ENCODE measurements around the gene PHF8.

PHF8 gene

DNA sequence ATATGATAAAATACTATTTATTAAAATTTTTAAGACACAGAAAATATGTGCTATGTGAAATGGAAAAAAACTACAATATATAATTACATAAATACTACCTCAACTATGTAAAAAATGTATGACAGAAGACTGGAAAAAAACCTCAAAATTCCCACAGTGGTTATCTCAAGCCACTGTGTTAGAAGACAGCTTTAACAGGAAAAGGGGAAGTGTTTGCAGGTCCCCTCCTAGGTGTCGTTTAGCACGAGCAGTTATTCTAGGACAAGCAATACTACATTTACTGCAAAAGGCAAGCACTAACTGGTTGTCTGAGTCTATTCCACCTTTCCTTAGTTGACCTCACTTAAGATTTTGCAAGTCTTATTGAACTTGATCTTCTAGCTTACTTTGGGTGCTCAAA is 44.9 kb upstream of the PHF8 start:
- H3K27me3 ChIP-seq (ENCODE audit: insufficient read depth, poor library complexity, severe bottlenecking) = no peaks in the 10 kb centered on the region
- H3K27ac ChIP-seq (replicated peaks) = no peak overlapping the region
- DNase-seq (ENCODE audit: low read depth in 1 of 2, low spot score in 1 of 2) = no peak
- no peak overlapping the region for H3K4me3 ChIP-seq (replicated peaks; ENCODE audit: insufficient read depth, low read length)
- TF ChIP-seq SPI1 (IDR thresholded peaks at IDR 0.05; ENCODE audit: borderline replicate concordance, low read depth) = peak; percentile 65; the same call in 1 of the 2 replicates
- TF ChIP-seq POLR2AphosphoS5 (IDR thresholded peaks at IDR 0.05; ENCODE audit: low read depth) = no peak

GRCh38 chrX:54087661-54088060 is 43.4 kb upstream of the PHF8 start:
- no peak for TF ChIP-seq SPI1 (IDR thresholded peaks at IDR 0.05; ENCODE audit: borderline replicate concordance, low read depth)
- TF ChIP-seq GABPA (IDR thresholded peaks at IDR 0.05; ENCODE audit: low read depth) = no peak
- TF ChIP-seq, protein P1, sequence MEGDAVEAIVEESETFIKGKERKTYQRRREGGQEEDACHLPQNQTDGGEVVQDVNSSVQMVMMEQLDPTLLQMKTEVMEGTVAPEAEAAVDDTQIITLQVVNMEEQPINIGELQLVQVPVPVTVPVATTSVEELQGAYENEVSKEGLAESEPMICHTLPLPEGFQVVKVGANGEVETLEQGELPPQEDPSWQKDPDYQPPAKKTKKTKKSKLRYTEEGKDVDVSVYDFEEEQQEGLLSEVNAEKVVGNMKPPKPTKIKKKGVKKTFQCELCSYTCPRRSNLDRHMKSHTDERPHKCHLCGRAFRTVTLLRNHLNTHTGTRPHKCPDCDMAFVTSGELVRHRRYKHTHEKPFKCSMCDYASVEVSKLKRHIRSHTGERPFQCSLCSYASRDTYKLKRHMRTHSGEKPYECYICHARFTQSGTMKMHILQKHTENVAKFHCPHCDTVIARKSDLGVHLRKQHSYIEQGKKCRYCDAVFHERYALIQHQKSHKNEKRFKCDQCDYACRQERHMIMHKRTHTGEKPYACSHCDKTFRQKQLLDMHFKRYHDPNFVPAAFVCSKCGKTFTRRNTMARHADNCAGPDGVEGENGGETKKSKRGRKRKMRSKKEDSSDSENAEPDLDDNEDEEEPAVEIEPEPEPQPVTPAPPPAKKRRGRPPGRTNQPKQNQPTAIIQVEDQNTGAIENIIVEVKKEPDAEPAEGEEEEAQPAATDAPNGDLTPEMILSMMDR (IDR thresholded peaks at IDR 0.05; ENCODE audit: insufficient read depth, low read length) = no peak
- no peak for TF ChIP-seq POLR2AphosphoS5 (IDR thresholded peaks at IDR 0.05; ENCODE audit: low read depth)
- TF ChIP-seq, protein P2, sequence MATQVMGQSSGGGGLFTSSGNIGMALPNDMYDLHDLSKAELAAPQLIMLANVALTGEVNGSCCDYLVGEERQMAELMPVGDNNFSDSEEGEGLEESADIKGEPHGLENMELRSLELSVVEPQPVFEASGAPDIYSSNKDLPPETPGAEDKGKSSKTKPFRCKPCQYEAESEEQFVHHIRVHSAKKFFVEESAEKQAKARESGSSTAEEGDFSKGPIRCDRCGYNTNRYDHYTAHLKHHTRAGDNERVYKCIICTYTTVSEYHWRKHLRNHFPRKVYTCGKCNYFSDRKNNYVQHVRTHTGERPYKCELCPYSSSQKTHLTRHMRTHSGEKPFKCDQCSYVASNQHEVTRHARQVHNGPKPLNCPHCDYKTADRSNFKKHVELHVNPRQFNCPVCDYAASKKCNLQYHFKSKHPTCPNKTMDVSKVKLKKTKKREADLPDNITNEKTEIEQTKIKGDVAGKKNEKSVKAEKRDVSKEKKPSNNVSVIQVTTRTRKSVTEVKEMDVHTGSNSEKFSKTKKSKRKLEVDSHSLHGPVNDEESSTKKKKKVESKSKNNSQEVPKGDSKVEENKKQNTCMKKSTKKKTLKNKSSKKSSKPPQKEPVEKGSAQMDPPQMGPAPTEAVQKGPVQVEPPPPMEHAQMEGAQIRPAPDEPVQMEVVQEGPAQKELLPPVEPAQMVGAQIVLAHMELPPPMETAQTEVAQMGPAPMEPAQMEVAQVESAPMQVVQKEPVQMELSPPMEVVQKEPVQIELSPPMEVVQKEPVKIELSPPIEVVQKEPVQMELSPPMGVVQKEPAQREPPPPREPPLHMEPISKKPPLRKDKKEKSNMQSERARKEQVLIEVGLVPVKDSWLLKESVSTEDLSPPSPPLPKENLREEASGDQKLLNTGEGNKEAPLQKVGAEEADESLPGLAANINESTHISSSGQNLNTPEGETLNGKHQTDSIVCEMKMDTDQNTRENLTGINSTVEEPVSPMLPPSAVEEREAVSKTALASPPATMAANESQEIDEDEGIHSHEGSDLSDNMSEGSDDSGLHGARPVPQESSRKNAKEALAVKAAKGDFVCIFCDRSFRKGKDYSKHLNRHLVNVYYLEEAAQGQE (IDR thresholded peaks at IDR 0.05; ENCODE audit: insufficient replicate concordance, low read depth) = no peak
- Histone ChIP-seq H3K4me3 (replicated peaks; ENCODE audit: insufficient read depth, low read length) (no peak overlapping the region), H3K27ac (replicated peaks) (no peak overlapping the region), H3K27me3 (ENCODE audit: insufficient read depth, poor library complexity, severe bottlenecking) (no peaks in the 10 kb centered on the region)
- no peak for DNase-seq (ENCODE audit: low read depth in 1 of 2, low spot score in 1 of 2)

GRCh38 chrX:54085666-54086065 is 41.4 kb upstream of the PHF8 start:
- no peak for DNase-seq (ENCODE audit: low read depth in 1 of 2, low spot score in 1 of 2)
- H3K27ac ChIP-seq (replicated peaks) = no peak overlapping the region
- no peaks in the 10 kb centered on the region for H3K27me3 ChIP-seq (ENCODE audit: insufficient read depth, poor library complexity, severe bottlenecking)
- TF ChIP-seq, protein P2 (IDR thresholded peaks at IDR 0.05; ENCODE audit: insufficient replicate concordance, low read depth) = no peak
- TF ChIP-seq SPI1 (IDR thresholded peaks at IDR 0.05; ENCODE audit: borderline replicate concordance, low read depth) (no peak), GABPA (IDR thresholded peaks at IDR 0.05; ENCODE audit: low read depth) (no peak), POLR2AphosphoS5 (IDR thresholded peaks at IDR 0.05; ENCODE audit: low read depth) (no peak)
- TF ChIP-seq, protein P1 (IDR thresholded peaks at IDR 0.05; ENCODE audit: insufficient read depth, low read length) = no peak
- H3K4me3 ChIP-seq (replicated peaks; ENCODE audit: insufficient read depth, low read length) = no peak overlapping the region

GRCh38 chrX:54076903-54077302 is 32.6 kb upstream of the PHF8 start:
- Histone ChIP-seq H3K27ac (replicated peaks) (no peak overlapping the region), H3K4me3 (replicated peaks; ENCODE audit: insufficient read depth, low read length) (no peak overlapping the region), H3K27me3 (ENCODE audit: insufficient read depth, poor library complexity, severe bottlenecking) (no peaks in the 10 kb centered on the region)
- DNase-seq (ENCODE audit: low read depth in 1 of 2, low spot score in 1 of 2) = no peak
- TF ChIP-seq, protein P2 (IDR thresholded peaks at IDR 0.05; ENCODE audit: insufficient replicate concordance, low read depth) = no peak
- TF ChIP-seq SPI1 (IDR thresholded peaks at IDR 0.05; ENCODE audit: borderline replicate concordance, low read depth) (no peak), POLR2AphosphoS5 (IDR thresholded peaks at IDR 0.05; ENCODE audit: low read depth) (no peak), GABPA (IDR thresholded peaks at IDR 0.05; ENCODE audit: low read depth) (no peak)
- TF ChIP-seq, protein P1 (IDR thresholded peaks at IDR 0.05; ENCODE audit: insufficient read depth, low read length) = no peak
